Measurements from ENCODE around the gene ARHGEF9. TPM values are rescaled to one million over a fixed set of nuclear protein-coding genes. Genes with fewer than 3 reads are reported as not detected.

ARHGEF9 gene
- total and polyA plus RNA-seq, 4 experiments from 2014 or later = 4.4 to 27.4 (median 13.9) TPM

DNA sequence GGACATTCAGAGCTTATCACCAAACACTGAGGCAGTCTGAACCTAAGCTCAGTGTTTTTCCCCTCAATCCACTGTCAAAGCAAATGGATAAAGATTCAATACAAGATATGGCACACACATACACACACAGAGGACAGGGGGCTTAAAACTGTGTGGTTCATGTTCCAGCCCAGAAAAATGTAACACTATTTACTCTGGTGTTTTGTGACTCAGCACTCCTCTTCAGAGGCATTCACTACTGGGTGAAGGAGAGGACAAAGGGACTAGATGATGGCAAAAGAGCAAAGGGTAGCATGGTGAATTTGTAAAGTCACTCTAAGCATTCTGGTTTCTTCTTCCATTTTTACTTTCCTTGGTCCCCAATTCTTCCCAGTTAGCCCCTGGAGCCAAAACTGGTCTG is 120.3 kb downstream of the ARHGEF9 start:
- no peak overlapping the region for H3K27ac ChIP-seq (ENCODE audit: low read depth, low read length)
- DNase-seq = no peak
- H3K4me1 ChIP-seq (ENCODE audit: insufficient read depth, low read length) = no peaks in the 10 kb centered on the region
- Mint-ChIP-seq H3K4me1 (no peaks in the 10 kb centered on the region), H3K4me3 (no peak overlapping the region), H3K9me3 (no peaks in the 10 kb centered on the region), H3K36me3 (peaks cover 33 to 50% of the 10 kb centered on the region in 2 donors), H3K27ac (peak overlapping the region in 1 of 7 donors; percentile 29), H3K27me3 (no peaks in the 10 kb centered on the region)
- H3K9me3 ChIP-seq (ENCODE audit: control insufficient read depth in 1 of 2, low read length in 2 of 2) = no peaks in the 10 kb centered on the region
- CTCF ChIA-PET (ENCODE audit: partially characterized antibody) = no interaction called here
- no peaks in the 10 kb centered on the region for H3K27me3 ChIP-seq (ENCODE audit: insufficient read depth, low read length)
- POLR2A ChIA-PET (ENCODE audit: partially characterized antibody) = no interaction called here
- intact Hi-C loops (cut with micrococcal nuclease) = no loop called here
- no peak overlapping the region for H3K4me3 ChIP-seq (ENCODE audit: low read length in 2 of 2)
- H3K36me3 ChIP-seq (ENCODE audit: insufficient read depth, low read length) = peaks cover 3% of the 10 kb centered on the region

DNA sequence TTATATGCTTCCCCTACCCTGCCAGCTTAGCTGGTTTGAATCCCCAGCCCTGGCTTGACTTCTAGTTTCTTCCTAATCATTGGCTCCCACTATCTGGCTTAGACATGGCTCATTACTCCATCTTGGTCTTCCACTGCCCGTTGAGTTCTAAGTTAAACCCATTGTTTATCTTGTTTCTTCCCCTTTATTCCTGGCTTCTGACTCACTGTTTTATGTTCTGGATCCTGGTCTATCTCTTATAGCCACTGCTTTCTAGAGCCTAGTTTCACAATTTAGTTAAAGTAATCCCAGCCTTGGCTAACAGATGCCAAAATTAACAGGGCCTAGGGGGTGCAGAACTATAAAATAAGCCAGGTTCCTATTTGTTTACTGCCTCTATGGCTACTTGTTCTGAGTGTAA is 120.9 kb downstream of the ARHGEF9 start:
- H3K27me3 ChIP-seq (ENCODE audit: insufficient read depth, low read length) = no peaks in the 10 kb centered on the region
- Mint-ChIP-seq H3K27me3 (no peaks in the 10 kb centered on the region), H3K4me3 (no peak overlapping the region), H3K36me3 (peaks cover 26 to 43% of the 10 kb centered on the region in 2 donors), H3K4me1 (no peaks in the 10 kb centered on the region), H3K9me3 (no peaks in the 10 kb centered on the region), H3K27ac (no peak overlapping the region)
- no peak for DNase-seq
- no peak overlapping the region for H3K4me3 ChIP-seq (ENCODE audit: low read length in 2 of 2)
- H3K36me3 ChIP-seq (ENCODE audit: insufficient read depth, low read length) = peaks cover 3% of the 10 kb centered on the region
- ChIA-PET POLR2A (ENCODE audit: partially characterized antibody) (no interaction called here), CTCF (ENCODE audit: partially characterized antibody) (no interaction called here)
- no peaks in the 10 kb centered on the region for H3K4me1 ChIP-seq (ENCODE audit: insufficient read depth, low read length)
- H3K9me3 ChIP-seq (ENCODE audit: control insufficient read depth in 1 of 2, low read length in 2 of 2) = no peaks in the 10 kb centered on the region
- no peak overlapping the region for H3K27ac ChIP-seq (ENCODE audit: low read depth, low read length)
- intact Hi-C loops (cut with micrococcal nuclease) = no loop called here

DNA sequence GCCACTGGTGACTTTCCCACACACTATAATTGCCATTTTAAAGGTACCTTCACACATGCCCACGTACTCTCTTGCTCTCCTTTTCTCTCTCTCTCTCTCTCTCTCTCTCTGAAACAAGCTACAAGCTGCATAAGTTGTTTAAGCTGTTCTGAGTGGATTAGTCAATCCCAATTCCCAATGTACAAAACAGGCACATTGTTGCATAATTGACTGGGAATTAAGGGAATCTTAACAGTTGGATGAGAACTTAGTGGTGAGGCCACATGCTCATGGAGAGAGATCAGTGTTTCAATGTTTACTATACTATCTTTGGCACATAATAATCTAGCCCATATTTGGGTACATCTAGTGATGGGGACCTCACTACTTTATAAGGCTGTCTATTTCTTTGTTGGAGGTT is 123.3 kb downstream of the ARHGEF9 start:
- CTCF ChIA-PET (ENCODE audit: partially characterized antibody) = no interaction called here

DNA sequence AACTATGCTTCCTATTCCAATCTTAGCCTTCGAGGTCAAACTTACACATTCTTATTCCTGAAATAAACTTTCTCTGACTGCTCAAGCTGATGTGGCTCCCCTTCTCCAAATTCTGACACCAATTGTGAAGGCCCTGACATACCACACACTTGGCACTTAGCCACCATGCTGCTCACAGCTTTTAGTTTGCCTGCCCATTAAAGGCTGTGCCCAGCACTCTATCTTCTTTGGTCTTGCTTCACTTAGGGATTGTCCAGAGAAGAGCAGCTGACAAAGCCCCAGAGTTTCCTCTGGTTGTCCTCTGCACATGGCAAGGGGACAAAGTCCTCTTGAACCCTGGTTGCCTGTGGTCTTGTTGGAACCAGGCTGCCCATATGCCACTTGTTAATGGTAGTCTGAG is 126.1 kb downstream of the ARHGEF9 start:
- Histone ChIP-seq H3K27ac (ENCODE audit: low read depth, low read length) (no peak overlapping the region), H3K27me3 (ENCODE audit: insufficient read depth, low read length) (no peaks in the 10 kb centered on the region), H3K4me3 (ENCODE audit: low read length in 2 of 2) (no peak overlapping the region), H3K9me3 (ENCODE audit: control insufficient read depth in 1 of 2, low read length in 2 of 2) (no peaks in the 10 kb centered on the region), H3K36me3 (ENCODE audit: insufficient read depth, low read length) (no peaks in the 10 kb centered on the region), H3K4me1 (ENCODE audit: insufficient read depth, low read length) (no peaks in the 10 kb centered on the region)
- intact Hi-C loops (cut with micrococcal nuclease) = no loop called here
- Mint-ChIP-seq H3K4me1 (no peaks in the 10 kb centered on the region), H3K27me3 (no peaks in the 10 kb centered on the region), H3K9me3 (no peaks in the 10 kb centered on the region), H3K4me3 (no peak overlapping the region), H3K36me3 (peaks cover 14 to 50% of the 10 kb centered on the region in 2 donors), H3K27ac (no peak overlapping the region)
- DNase-seq = no peak
- POLR2A ChIA-PET (ENCODE audit: partially characterized antibody) = no interaction called here
- CTCF ChIA-PET (ENCODE audit: partially characterized antibody) = no interaction called here

More for the DNA sequence above, 123.3 kb downstream of the ARHGEF9 start:
- peaks cover 3% of the 10 kb centered on the region for H3K36me3 ChIP-seq (ENCODE audit: insufficient read depth, low read length)
- Mint-ChIP-seq H3K27me3 (no peaks in the 10 kb centered on the region), H3K4me1 (no peaks in the 10 kb centered on the region), H3K4me3 (no peak overlapping the region), H3K36me3 (peaks cover 16 to 54% of the 10 kb centered on the region in 2 donors), H3K9me3 (no peaks in the 10 kb centered on the region), H3K27ac (no peak overlapping the region)
- no peaks in the 10 kb centered on the region for H3K9me3 ChIP-seq (ENCODE audit: control insufficient read depth in 1 of 2, low read length in 2 of 2)
- H3K4me1 ChIP-seq (ENCODE audit: insufficient read depth, low read length) = no peaks in the 10 kb centered on the region
- H3K27ac ChIP-seq (ENCODE audit: low read depth, low read length) = no peak overlapping the region
- POLR2A ChIA-PET (ENCODE audit: partially characterized antibody) = no interaction called here
- intact Hi-C loops (cut with micrococcal nuclease) = no loop called here
- no peak for DNase-seq
- no peak overlapping the region for H3K4me3 ChIP-seq (ENCODE audit: low read length in 2 of 2)
- H3K27me3 ChIP-seq (ENCODE audit: insufficient read depth, low read length) = no peaks in the 10 kb centered on the region

DNA sequence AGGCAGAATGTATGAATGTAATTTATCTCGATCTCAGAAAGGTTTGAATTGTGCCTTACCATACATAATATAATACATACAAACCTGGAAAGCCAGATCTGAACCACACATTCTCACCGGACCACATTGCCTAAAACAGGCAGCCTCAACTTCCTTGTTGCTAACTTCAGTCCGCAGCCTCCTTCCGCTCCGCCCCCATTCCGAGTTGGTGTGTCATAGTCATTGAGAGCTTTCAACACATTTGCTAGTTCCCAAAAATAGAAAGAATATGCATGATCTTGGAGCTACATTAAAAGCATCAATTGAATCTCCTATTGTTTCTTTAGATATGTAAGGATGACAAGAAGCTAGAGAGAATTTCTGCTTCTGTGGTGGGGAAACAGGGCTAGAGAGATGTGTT is 127.2 kb downstream of the ARHGEF9 start:
- no peaks in the 10 kb centered on the region for H3K9me3 ChIP-seq (ENCODE audit: control insufficient read depth in 1 of 2, low read length in 2 of 2)
- POLR2A ChIA-PET (ENCODE audit: partially characterized antibody) = no interaction called here
- H3K27ac ChIP-seq (ENCODE audit: low read depth, low read length) = no peak overlapping the region
- Mint-ChIP-seq H3K4me3 (no peak overlapping the region), H3K36me3 (peaks cover 15 to 50% of the 10 kb centered on the region in 2 donors), H3K4me1 (no peaks in the 10 kb centered on the region), H3K27ac (no peak overlapping the region), H3K9me3 (peaks cover 0 to 2% (median 0%) of the 10 kb centered on the region in 8 donors), H3K27me3 (no peaks in the 10 kb centered on the region)
- H3K4me1 ChIP-seq (ENCODE audit: insufficient read depth, low read length) = no peaks in the 10 kb centered on the region
- no peak for DNase-seq
- H3K27me3 ChIP-seq (ENCODE audit: insufficient read depth, low read length) = no peaks in the 10 kb centered on the region
- H3K36me3 ChIP-seq (ENCODE audit: insufficient read depth, low read length) = no peaks in the 10 kb centered on the region
- CTCF ChIA-PET (ENCODE audit: partially characterized antibody) = no interaction called here
- intact Hi-C loops (cut with micrococcal nuclease) = no loop called here
- no peak overlapping the region for H3K4me3 ChIP-seq (ENCODE audit: low read length in 2 of 2)

DNA sequence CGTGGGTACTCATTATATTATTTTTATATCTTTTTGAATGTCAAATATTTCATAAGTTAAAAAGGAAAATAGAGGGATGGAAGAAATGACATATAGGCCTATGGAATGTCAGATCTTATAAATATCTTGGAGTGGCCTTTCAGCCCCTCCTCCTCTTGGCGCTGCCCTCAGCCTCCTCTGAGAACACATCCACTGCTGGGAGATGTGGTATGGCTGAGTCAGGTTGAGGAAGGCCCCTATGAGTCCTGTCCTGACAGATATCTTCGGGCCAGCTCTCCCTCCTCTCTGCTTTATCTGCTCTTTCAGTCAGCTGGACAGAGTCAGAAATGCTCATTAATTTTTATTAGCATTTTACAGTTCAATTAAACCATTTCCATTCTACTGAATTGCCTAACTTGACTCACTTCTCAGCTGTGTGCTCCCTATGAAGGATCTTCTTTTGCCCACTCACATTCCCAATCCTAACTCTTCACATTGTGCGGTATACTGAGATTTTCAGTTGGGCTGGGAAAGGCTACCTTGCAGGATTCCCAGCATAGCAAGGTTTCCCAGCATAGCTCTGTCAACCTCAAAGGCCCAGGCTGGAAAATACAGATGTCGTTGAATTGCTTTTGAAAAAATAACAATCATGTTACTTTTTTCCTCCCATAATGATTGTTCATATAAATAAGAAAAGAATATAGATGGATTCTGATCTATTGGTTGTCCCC is 128.0 kb downstream of the ARHGEF9 start:
- no peaks in the 10 kb centered on the region for H3K4me1 ChIP-seq (ENCODE audit: insufficient read depth, low read length)
- no peak overlapping the region for H3K4me3 ChIP-seq (ENCODE audit: low read length in 2 of 2)
- no peaks in the 10 kb centered on the region for H3K27me3 ChIP-seq (ENCODE audit: insufficient read depth, low read length)
- no peak overlapping the region for H3K27ac ChIP-seq (ENCODE audit: low read depth, low read length)
- H3K36me3 Mint-ChIP-seq = peaks cover 19 to 51% of the 10 kb centered on the region in 2 donors
- ChIA-PET POLR2A (ENCODE audit: partially characterized antibody) (no interaction called here), CTCF (ENCODE audit: partially characterized antibody) (no interaction called here)
- no peaks in the 10 kb centered on the region for H3K9me3 ChIP-seq (ENCODE audit: control insufficient read depth in 1 of 2, low read length in 2 of 2)
- DNase-seq = no peak
- intact Hi-C loops (cut with micrococcal nuclease) = no loop called here
- no peaks in the 10 kb centered on the region for H3K27me3 Mint-ChIP-seq
- H3K27ac Mint-ChIP-seq = no peak overlapping the region
- H3K36me3 ChIP-seq (ENCODE audit: insufficient read depth, low read length) = no peaks in the 10 kb centered on the region
- peaks cover 0 to 2% (median 0%) of the 10 kb centered on the region in 8 donors for H3K9me3 Mint-ChIP-seq
- no peaks in the 10 kb centered on the region for H3K4me1 Mint-ChIP-seq
- H3K4me3 Mint-ChIP-seq = no peak overlapping the region

DNA sequence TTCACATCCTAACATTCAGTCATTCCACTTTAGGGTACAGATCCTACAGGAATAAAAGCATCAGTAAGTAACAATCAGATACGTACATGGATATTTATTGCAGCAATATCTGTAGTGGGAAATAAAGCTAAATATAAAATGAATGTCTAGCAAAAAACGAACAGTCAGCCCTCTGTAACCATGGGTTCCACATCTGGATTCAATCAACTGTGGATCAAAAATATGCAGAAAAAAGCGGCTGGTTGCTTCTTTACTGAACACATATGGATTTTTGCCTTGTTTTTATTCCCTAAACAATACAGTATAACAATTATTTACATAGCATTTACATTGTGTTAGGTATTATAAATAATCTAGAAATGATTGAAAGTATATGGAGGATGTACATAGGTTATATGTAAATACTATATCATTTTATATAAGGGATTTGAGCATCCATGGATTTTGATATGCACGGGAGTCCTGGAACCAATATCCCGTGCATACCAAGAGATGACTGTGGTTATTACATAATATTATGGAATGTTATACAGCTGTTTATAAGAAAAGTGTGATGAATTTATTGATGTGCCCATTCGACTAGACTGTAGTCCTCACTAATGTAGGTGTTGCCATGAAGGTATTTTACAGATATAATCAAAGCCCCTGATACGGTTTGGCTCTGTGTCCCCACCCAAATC is 132.8 kb downstream of the ARHGEF9 start:
- Histone ChIP-seq H3K4me1 (ENCODE audit: insufficient read depth, low read length) (no peaks in the 10 kb centered on the region), H3K36me3 (ENCODE audit: insufficient read depth, low read length) (no peaks in the 10 kb centered on the region), H3K4me3 (ENCODE audit: low read length in 2 of 2) (no peak overlapping the region), H3K9me3 (ENCODE audit: control insufficient read depth in 1 of 2, low read length in 2 of 2) (no peaks in the 10 kb centered on the region), H3K27ac (ENCODE audit: low read depth, low read length) (no peak overlapping the region), H3K27me3 (ENCODE audit: insufficient read depth, low read length) (no peaks in the 10 kb centered on the region)
- peaks cover 0 to 3% (median 0%) of the 10 kb centered on the region in 4 donors for H3K4me1 Mint-ChIP-seq
- peaks cover 0 to 2% (median 0%) of the 10 kb centered on the region in 8 donors for H3K9me3 Mint-ChIP-seq
- DNase-seq = no peak
- CTCF ChIA-PET (ENCODE audit: partially characterized antibody) = no interaction called here
- no peak overlapping the region for H3K4me3 Mint-ChIP-seq
- intact Hi-C loops (cut with micrococcal nuclease) = no loop called here
- POLR2A ChIA-PET (ENCODE audit: partially characterized antibody) = no interaction called here
- H3K27me3 Mint-ChIP-seq = no peaks in the 10 kb centered on the region
- no peak overlapping the region for H3K27ac Mint-ChIP-seq
- H3K36me3 Mint-ChIP-seq = peaks cover 38% of the 10 kb centered on the region in 2 donors
